CD4-positive, CD25-positive, alpha-beta regulatory T cell (primary cell): ENCODE measurements around the gene PRDX1. TPM values are rescaled to one million over a fixed set of nuclear protein-coding genes. Genes with fewer than 3 reads are reported as not detected.
"Not testable (repeated sequence)": the region's sequence is repeated elsewhere in the genome, so short reads cannot be mapped to it uniquely, and the experiment has no call there.

Experiments used
- ATAC-seq, 2 donors: fragments of 150-1000 bp; cut with Tn5 transposase; one replicate each; pipeline ENCODE4 v1.10.0; 2021; ENCODE audit warnings: low read depth in 2 of 2, moderate number of reproducible peaks in 2 of 2, moderate library complexity in 1 of 2
- DNase-seq, 3 donors: peaks; one replicate each; pipeline versions ENCODE4 v3.0.0 to v3.0.0-alpha.2; 2012 to 2022; ENCODE audit warnings: mixed read lengths in 1 of 3
- H3K27ac ChIP-seq: one replicate; pipeline ENCODE4 v1.7.0; 2013; ENCODE audit warnings: mild to moderate bottlenecking, low read length; ENCODE audit not compliant: insufficient read depth, poor library complexity, severe bottlenecking
- H3K27me3 ChIP-seq: one replicate; pipeline ENCODE4 v1.7.0; 2013; ENCODE audit warnings: low read length; ENCODE audit not compliant: control insufficient read depth, insufficient read depth
- H3K36me3 ChIP-seq: one replicate; pipeline ENCODE4 v1.7.0; 2013; ENCODE audit warnings: mild to moderate bottlenecking, low read length, moderate library complexity; ENCODE audit not compliant: control insufficient read depth, insufficient read depth
- H3K4me1 ChIP-seq: 2 replicates; pipeline ENCODE4 v1.7.0; 2013; ENCODE audit warnings: mild to moderate bottlenecking, low read length; ENCODE audit not compliant: insufficient read depth, control insufficient read depth, poor library complexity, severe bottlenecking
- H3K4me3 ChIP-seq: one replicate; pipeline ENCODE4 v1.7.0; 2013; ENCODE audit warnings: low read depth, mild to moderate bottlenecking, low read length, moderate library complexity
- H3K9me3 ChIP-seq, 2 experiments: 1 replicate in 1 of 2; 2 replicates in 1 of 2; pipeline ENCODE4 v1.7.0; 2013; ENCODE audit warnings: low read length in 2 of 2, mild to moderate bottlenecking in 1 of 2, moderate library complexity in 1 of 2; ENCODE audit not compliant: control insufficient read depth in 2 of 2
- H3K27ac Mint-ChIP-seq, 3 donors: one replicate each; pipeline ENCODE4 v1.8.0; 2020 to 2022; ENCODE audit warnings: mild to moderate bottlenecking in 3 of 3, mixed read lengths in 3 of 3, moderate library complexity in 2 of 3
- H3K27me3 Mint-ChIP-seq: one replicate; pipeline ENCODE4 v1.8.0; 2022; ENCODE audit warnings: mild to moderate bottlenecking, mixed read lengths
- H3K36me3 Mint-ChIP-seq: one replicate; pipeline ENCODE4 v1.8.0; 2020; ENCODE audit warnings: mixed read lengths
- H3K4me1 Mint-ChIP-seq, 4 donors: one replicate each; pipeline ENCODE4 v1.8.0; 2020 to 2022; ENCODE audit warnings: mixed read lengths in 4 of 4, mild to moderate bottlenecking in 1 of 4
- H3K4me3 Mint-ChIP-seq, 4 donors: one replicate each; pipeline ENCODE4 v1.8.0; 2020 to 2022; ENCODE audit warnings: mild to moderate bottlenecking in 4 of 4, mixed read lengths in 4 of 4, moderate library complexity in 3 of 4
- H3K9me3 Mint-ChIP-seq, 7 donors: one replicate each; pipeline ENCODE4 v1.8.0; 2020 to 2022; ENCODE audit warnings: mixed read lengths in 7 of 7, mild to moderate bottlenecking in 3 of 7, moderate library complexity in 2 of 7
- polyA plus RNA-seq, 4 donors: library from polyadenylated mRNA; unstranded; fragments of 300-500 nt; fragmentation: Illumina TruSeq; gene quantifications; one replicate each; pipeline ENCODE4 v1.2.3, GENCODE V29; 2021
- total RNA-seq: library from RNA; stranded (reverse); gene quantifications from one replicate; pipeline ENCODE4 v1.2.3, GENCODE V29; 2022

PRDX1 gene
- total and polyA plus RNA-seq, 5 donors from 2014 or later, result 96.7 to 384 (median 334) TPM

DNA sequence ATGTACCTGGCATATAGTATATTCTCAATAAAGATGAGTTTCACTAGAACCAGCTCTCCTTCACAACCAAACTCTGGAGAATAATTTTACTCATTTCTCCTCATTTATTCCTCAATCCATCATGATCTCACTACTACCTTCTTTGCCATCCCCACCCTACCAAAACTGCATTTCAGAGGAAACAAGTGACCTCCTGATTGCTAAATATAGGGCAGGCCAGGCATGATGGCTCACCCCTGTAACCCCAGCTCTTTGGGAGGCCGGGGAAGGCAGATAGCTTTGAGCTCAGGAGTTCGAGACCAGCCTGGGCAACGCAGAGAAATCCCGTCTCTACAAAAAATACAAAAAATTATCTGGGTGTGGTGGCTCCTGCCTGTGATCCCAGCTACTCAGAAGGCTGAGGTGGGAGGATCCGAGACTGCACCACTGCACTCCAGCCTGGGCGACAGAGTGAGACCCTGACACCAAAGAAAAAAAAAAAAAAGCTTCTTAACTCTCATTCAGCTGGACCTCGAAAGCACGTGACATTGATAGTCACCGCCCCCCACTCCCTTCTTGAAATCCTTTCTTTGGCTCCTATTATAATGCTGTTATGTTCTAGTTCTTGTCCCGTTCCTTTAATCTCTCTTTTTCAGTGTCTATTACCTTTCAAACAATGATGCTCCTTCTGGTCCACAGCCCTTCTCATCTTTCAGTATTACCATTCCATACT, 32.9 kb downstream of the PRDX1 start:
- Histone ChIP-seq H3K27ac (no peak overlapping the region), H3K9me3 (no peaks in the 10 kb centered on the region), H3K4me1 (peaks cover 22% of the 10 kb centered on the region), H3K4me3 (no peak overlapping the region), H3K36me3 (no peaks in the 10 kb centered on the region), H3K27me3 (no peaks in the 10 kb centered on the region)
- Mint-ChIP-seq H3K27me3 (no peaks in the 10 kb centered on the region), H3K36me3 (no peaks in the 10 kb centered on the region), H3K27ac (peak overlapping the region in 2 of 3 donors; percentile 59 to 89), H3K4me1 (peaks cover 6 to 23% (median 13%) of the 10 kb centered on the region in 4 donors), H3K9me3 (no peaks in the 10 kb centered on the region), H3K4me3 (peak overlapping the region in 1 of 4 donors; percentile 31)
- ATAC-seq (no peak), DNase-seq (no peak)

DNA sequence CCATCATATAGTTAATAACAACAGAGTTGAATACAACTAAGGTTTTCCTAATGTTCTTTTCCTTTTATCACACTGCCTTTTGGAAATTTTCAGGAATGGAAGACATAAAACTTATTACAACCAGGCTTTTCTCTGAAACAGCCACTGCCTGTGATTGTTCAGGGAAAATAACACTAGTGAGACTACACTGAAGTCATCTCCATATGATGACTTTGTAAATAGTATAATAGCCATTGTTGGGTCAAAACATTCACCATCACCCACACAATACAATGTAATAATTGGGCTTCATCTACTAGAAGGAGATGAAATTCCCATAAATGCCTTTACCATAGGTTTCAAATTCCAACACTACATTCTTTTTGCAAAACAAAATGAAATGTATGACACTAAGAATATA, 35.7 kb downstream of the PRDX1 start:
- ATAC-seq (no peak), DNase-seq (no peak)
- no peak overlapping the region for H3K27ac ChIP-seq
- H3K36me3 Mint-ChIP-seq, result no peaks in the 10 kb centered on the region
- H3K4me1 ChIP-seq, result peaks cover 14% of the 10 kb centered on the region
- peaks cover 0 to 1% (median 0%) of the 10 kb centered on the region in 7 donors for H3K9me3 Mint-ChIP-seq
- H3K27ac Mint-ChIP-seq, result peak overlapping the region in 1 of 3 donors; percentile 43
- H3K4me3 ChIP-seq, result no peak overlapping the region
- no peaks in the 10 kb centered on the region for H3K9me3 ChIP-seq
- peak overlapping the region in 2 of 4 donors; percentile 6 to 61 for H3K4me3 Mint-ChIP-seq
- no peaks in the 10 kb centered on the region for H3K36me3 ChIP-seq
- peaks cover 2 to 16% (median 12%) of the 10 kb centered on the region in 4 donors for H3K4me1 Mint-ChIP-seq
- no peaks in the 10 kb centered on the region for H3K27me3 Mint-ChIP-seq
- H3K27me3 ChIP-seq, result no peaks in the 10 kb centered on the region

DNA sequence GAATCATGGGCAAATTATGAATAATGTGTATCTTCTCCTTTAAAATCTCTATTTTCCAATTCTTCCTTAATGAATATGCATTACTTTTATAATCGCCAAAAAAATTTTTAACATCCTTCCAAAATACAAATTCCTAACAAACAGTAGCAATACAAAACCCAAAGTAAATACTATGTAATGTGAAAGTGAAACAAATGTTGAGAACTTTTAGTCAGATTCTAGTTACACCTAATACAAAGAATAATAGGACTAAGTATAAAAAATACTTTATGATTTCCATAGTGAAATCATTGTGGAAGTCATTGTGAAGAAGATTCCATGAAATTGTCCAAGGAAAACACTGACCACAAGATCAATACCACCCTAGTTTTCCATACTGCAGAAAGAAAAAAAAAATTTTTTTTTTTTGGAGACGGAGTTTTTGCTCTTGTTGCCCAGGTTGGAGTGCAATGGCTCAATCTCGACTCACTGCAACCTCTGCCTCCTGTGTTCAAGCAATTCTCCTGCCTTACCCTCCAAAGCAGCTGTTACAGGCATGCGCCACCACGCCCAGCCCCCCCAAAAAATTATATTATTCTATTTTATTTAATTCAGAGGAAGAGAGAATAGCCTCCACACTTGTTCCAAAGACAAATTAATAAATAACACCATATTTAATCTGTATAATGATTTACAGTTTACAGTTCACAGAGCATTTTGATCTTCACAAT, 42.5 kb downstream of the PRDX1 start:
- H3K36me3 Mint-ChIP-seq, result peaks cover 4% of the 10 kb centered on the region
- no peak overlapping the region for H3K27ac ChIP-seq
- DNase-seq (no peak), ATAC-seq (no peak)
- H3K27me3 ChIP-seq, result no peaks in the 10 kb centered on the region
- H3K9me3 Mint-ChIP-seq, result peaks cover 0 to 1% (median 0%) of the 10 kb centered on the region in 7 donors
- no peaks in the 10 kb centered on the region for H3K9me3 ChIP-seq
- no peaks in the 10 kb centered on the region for H3K36me3 ChIP-seq
- no peak overlapping the region for H3K27ac Mint-ChIP-seq
- H3K27me3 Mint-ChIP-seq, result no peaks in the 10 kb centered on the region
- H3K4me3 ChIP-seq, result no peak overlapping the region
- peaks cover 0 to 10% (median 6%) of the 10 kb centered on the region in 4 donors for H3K4me1 Mint-ChIP-seq
- H3K4me1 ChIP-seq, result no peaks in the 10 kb centered on the region
- peak overlapping the region in 1 of 4 donors; percentile 4 for H3K4me3 Mint-ChIP-seq

DNA sequence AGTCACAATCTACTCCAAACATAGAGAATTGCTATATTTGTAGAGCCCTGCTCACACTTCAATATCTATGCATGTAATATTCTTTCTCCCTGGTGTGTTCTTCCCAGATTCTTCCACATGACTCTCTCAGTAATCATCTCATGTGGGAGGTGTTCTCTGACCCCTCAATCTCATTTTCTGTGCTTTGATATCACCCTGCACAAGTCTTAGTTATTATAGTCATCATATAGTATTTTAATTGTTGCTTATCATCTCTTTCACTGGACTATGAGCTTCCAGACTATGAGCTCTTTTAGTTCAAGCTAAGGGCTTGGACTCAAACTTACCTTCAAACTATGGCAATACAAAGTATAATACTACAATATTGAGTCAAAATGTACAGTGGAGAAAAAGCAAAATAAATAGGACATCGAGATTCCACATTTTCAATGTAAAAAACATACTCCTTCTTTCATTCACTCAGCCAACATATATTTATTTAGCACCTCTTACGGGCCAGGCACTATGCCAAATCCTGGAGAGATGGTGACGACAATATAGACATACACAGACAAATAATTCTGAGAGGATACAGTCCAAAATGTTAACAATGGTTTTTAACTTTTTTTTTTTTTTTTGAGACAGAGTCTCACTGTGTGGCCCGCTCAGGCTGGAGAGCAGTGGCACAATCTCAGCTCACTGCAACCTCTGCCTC, 43.4 kb downstream of the PRDX1 start:
- Histone ChIP-seq H3K4me1 (no peaks in the 10 kb centered on the region), H3K4me3 (no peak overlapping the region), H3K36me3 (no peaks in the 10 kb centered on the region), H3K27me3 (no peaks in the 10 kb centered on the region), H3K27ac (no peak overlapping the region), H3K9me3 (no peaks in the 10 kb centered on the region)
- Mint-ChIP-seq H3K27me3 (no peaks in the 10 kb centered on the region), H3K27ac (peak overlapping the region in 1 of 3 donors; percentile 61), H3K4me3 (no peak overlapping the region), H3K36me3 (peaks cover 4% of the 10 kb centered on the region), H3K9me3 (peaks cover 0 to 1% (median 0%) of the 10 kb centered on the region in 7 donors), H3K4me1 (peaks cover 0 to 10% (median 6%) of the 10 kb centered on the region in 4 donors)
- no peak for DNase-seq
- ATAC-seq, result no peak

DNA sequence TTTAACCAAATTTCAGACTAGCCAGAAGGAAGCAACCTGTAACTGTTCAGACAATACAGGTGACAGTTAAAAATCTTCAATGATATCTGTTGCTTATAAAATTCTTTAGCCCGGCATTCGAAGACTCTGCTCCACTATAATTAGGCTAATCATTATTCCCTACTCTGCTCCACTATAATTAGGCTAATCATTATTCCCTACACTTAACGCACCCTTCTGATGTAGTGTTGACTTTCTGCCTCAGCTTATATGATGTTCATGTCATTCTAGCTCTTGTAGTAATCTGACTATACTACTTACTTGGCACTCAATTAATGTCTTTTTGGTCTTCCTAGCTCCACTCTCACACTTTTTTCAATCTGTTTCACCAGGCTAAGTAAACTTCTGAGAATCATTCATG, 44.0 kb downstream of the PRDX1 start:
- ATAC-seq (no peak), DNase-seq (no peak)
- Mint-ChIP-seq H3K9me3 (peaks cover 0 to 1% (median 0%) of the 10 kb centered on the region in 7 donors), H3K36me3 (peaks cover 4% of the 10 kb centered on the region), H3K4me3 (no peak overlapping the region), H3K27me3 (no peaks in the 10 kb centered on the region), H3K27ac (no peak overlapping the region), H3K4me1 (peaks cover 0 to 10% (median 7%) of the 10 kb centered on the region in 4 donors)
- no peaks in the 10 kb centered on the region for H3K36me3 ChIP-seq
- H3K4me3 ChIP-seq, result no peak overlapping the region
- H3K9me3 ChIP-seq, result no peaks in the 10 kb centered on the region
- H3K27ac ChIP-seq, result no peak overlapping the region
- no peaks in the 10 kb centered on the region for H3K4me1 ChIP-seq
- H3K27me3 ChIP-seq, result no peaks in the 10 kb centered on the region

DNA sequence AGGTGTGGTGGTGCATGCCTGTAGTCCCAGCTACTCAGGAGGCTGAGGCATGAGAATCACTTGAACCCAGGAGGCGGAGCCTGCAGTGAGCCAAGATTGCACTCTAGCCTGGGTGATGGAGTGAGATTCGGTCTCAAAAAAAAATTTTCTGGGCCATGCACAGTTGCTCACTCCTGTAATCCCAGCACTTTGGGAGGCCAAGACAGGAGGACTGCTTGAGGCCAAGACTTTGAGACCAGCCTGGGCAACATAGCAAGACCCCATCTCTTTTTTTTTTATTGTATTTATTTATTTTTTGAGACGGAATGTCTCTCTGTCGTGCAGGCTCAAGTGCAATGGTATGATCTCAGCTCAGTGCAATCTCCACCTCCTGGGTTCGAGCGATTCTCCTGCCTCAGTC, 47.5 kb downstream of the PRDX1 start:
- H3K27ac Mint-ChIP-seq, ATAC-seq, H3K36me3 Mint-ChIP-seq, H3K9me3 ChIP-seq, H3K27me3 ChIP-seq, H3K27me3 Mint-ChIP-seq, H3K36me3 ChIP-seq, H3K27ac ChIP-seq, H3K4me3 ChIP-seq, DNase-seq, H3K9me3 Mint-ChIP-seq, H3K4me1 ChIP-seq, H3K4me3 Mint-ChIP-seq: not testable (repeated sequence)
- H3K4me1 Mint-ChIP-seq, result peaks cover 0 to 25% (median 12%) of the 10 kb centered on the region in 4 donors

DNA sequence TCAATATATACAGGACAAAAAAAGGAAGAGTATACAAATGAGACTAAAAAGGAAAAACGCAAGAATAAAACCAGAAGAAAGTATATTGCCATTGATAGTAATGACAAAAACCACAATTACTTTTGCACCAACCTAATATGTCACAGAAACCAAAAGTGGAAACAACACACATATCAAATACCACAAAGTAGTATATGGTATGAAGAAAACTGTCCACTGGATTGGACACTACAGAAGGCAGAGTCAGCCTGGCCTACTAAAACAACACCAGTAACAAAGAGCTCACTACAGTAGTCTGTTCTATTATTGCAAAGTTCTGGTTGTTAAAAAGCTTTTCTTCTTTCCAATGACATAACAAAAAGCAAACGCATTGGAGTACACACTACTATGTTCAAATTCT, 48.4 kb downstream of the PRDX1 start:
- no peaks in the 10 kb centered on the region for H3K4me1 ChIP-seq
- no peaks in the 10 kb centered on the region for H3K36me3 ChIP-seq
- no peaks in the 10 kb centered on the region for H3K9me3 ChIP-seq
- H3K4me3 Mint-ChIP-seq, result no peak overlapping the region
- no peak overlapping the region for H3K27ac Mint-ChIP-seq
- H3K27me3 Mint-ChIP-seq, result no peaks in the 10 kb centered on the region
- no peak for DNase-seq
- H3K4me3 ChIP-seq, result no peak overlapping the region
- no peak for ATAC-seq
- H3K9me3 Mint-ChIP-seq, result no peaks in the 10 kb centered on the region
- H3K4me1 Mint-ChIP-seq, result peaks cover 0 to 19% (median 8%) of the 10 kb centered on the region in 4 donors
- H3K27me3 ChIP-seq, result no peaks in the 10 kb centered on the region
- H3K36me3 Mint-ChIP-seq, result peaks cover 4% of the 10 kb centered on the region
- no peak overlapping the region for H3K27ac ChIP-seq
